GM12873 (cell line): Measurements from ENCODE around the gene ESYT2.

Experiments used
- CTCF ChIP-seq: IDR thresholded peaks from 2 replicates; pipeline ENCODE4 v1.5.1; 2012; ENCODE audit warnings: low read depth, mild to moderate bottlenecking, moderate library complexity, low read length, control low read depth; ENCODE audit not compliant: insufficient read depth; ENCODE audit errors: missing control alignments

The ESYT2 gene

GRCh38 chr7:158699341-158699740 is 130.0 kb downstream of the ESYT2 start:
- no peak for TF ChIP-seq CTCF

- no peak for TF ChIP-seq CTCF
Observed at GRCh38 chr7:158698657-158699195, 130.6 kb downstream of the ESYT2 start.

GRCh38 chr7:158695726-158696452 is 133.4 kb downstream of the ESYT2 start:
- peak; percentile 59 for TF ChIP-seq CTCF

GRCh38 chr7:158695056-158695455 is 134.3 kb downstream of the ESYT2 start:
- TF ChIP-seq CTCF: no peak

GRCh38 chr7:158694650-158695049 is 134.7 kb downstream of the ESYT2 start:
- no peak for TF ChIP-seq CTCF

GRCh38 chr7:158689488-158689887 is 139.8 kb downstream of the ESYT2 start:
- TF ChIP-seq CTCF: no peak

GRCh38 chr7:158687406-158687805 is 141.9 kb downstream of the ESYT2 start:
- no peak for TF ChIP-seq CTCF
